Sigmoid colon (tissue), 7 donors: ENCODE measurements around the gene LDLRAD4. TPM values are rescaled to one million over a fixed set of nuclear protein-coding genes. Genes with fewer than 3 reads are reported as not detected.
A peak's percentile ranks its signal among the peaks of the same experiment; 100 is the strongest.

Experiments
- DNase-seq: peaks from one replicate; pipeline ENCODE4 v3.0.0-alpha.2; 2019
- H3K27ac ChIP-seq, 4 donors: fragments of 200-600 bp; sonication (generic); one replicate each; pipeline ENCODE4 v1.5.1; 2016 to 2019; ENCODE audit warnings: mild to moderate bottlenecking in 1 of 4
- H3K27me3 ChIP-seq, 3 donors: fragments of 200-600 bp; sonication (generic); one replicate each; pipeline ENCODE4 v1.5.1; 2019; ENCODE audit warnings: mild to moderate bottlenecking in 1 of 3
- H3K36me3 ChIP-seq, 4 donors: fragments of 200-600 bp; sonication (generic); one replicate each; pipeline ENCODE4 v1.5.1; 2016 to 2019
- H3K4me1 ChIP-seq, 4 donors: fragments of 200-600 bp; sonication (generic); one replicate each; pipeline ENCODE4 v1.5.1; 2017 to 2019
- H3K4me3 ChIP-seq, 4 donors: fragments of 200-600 bp; sonication (generic); one replicate each; pipeline ENCODE4 v1.5.1; 2017 to 2019; ENCODE audit warnings: mild to moderate bottlenecking in 2 of 4, moderate library complexity in 1 of 4
- H3K9me3 ChIP-seq, 4 donors: fragments of 200-600 bp in 3 of 4; sonication (generic) in 3 of 4; one replicate each; pipeline versions ENCODE4 v1.5.1 to v1.6.1; 2013 to 2019
- CTCF ChIP-seq, 4 experiments: fragments of 450-650 bp in 3 of 4; fragments of 200-600 bp in 1 of 4; IDR thresholded peaks; one replicate each; pipeline ENCODE4 v1.5.1; 2016 to 2019; ENCODE audit warnings: antibody characterized with exemption in 4 of 4, mild to moderate bottlenecking in 3 of 4, moderate library complexity in 2 of 4
- EP300 ChIP-seq, 4 donors: sonication (generic); formaldehyde crosslinking; IDR thresholded peaks; one replicate each; pipeline ENCODE4 v1.6.1; 2017; ENCODE audit warnings: antibody characterized with exemption in 4 of 4
- POLR2A ChIP-seq, 2 donors: fragments of 450-650 bp; IDR thresholded peaks; one replicate each; pipeline ENCODE4 v1.6.1; 2016; ENCODE audit warnings: antibody characterized with exemption in 2 of 2, mild to moderate bottlenecking in 2 of 2, moderate library complexity in 2 of 2
- POLR2AphosphoS5 ChIP-seq, 4 donors: sonication (generic); formaldehyde crosslinking; IDR thresholded peaks; one replicate each; pipeline ENCODE4 v1.6.1; 2017; ENCODE audit warnings: antibody characterized with exemption in 4 of 4
- WGBS, 2 donors: extraction: QIAGEN DNeasy Blood & Tissue Kit; methylation state at CpG; one replicate each; pipeline ENCODE4 v1.1.7; 2013; 5-methylcytosine and 5-hydroxymethylcytosine counted together
- intact Hi-C: fragments of 100-400 bp; cut with DNase I; formaldehyde crosslinking; loops from one replicate; pipeline ENCODE4 v1.15.1; 2023
- polyA plus RNA-seq, 3 donors: library from polyadenylated mRNA; stranded (reverse); fragments of 200-250 nt; gene quantifications; one replicate each; pipeline ENCODE4 v1.2.3, GENCODE V29; 2013
- total RNA-seq, 4 donors: library from RNA; depleted of rRNA; stranded (reverse); fragments of >200 nt; gene quantifications; one replicate each; pipeline ENCODE4 v1.1.0, GENCODE V29; 2016
- donor health status: healthy with polysubstance abuse.
- donor health status: Bipolar disorder and iron deficiency.
- donor health status: healthy.

Gene LDLRAD4
- total and polyA plus RNA-seq, 7 donors, result 1.2 to 28.2 (median 17.2) TPM

GRCh38 chr18:13382954-13383827 is 164.6 kb downstream of the LDLRAD4 start:
- no peaks in the 10 kb centered on the region for H3K27me3 ChIP-seq

GRCh38 chr18:13386891-13387801 is 168.6 kb downstream of the LDLRAD4 start:
- WGBS, 2 donors, result 94 to 95% methylated on average over 40 of the region's 40 CpGs
- Histone ChIP-seq H3K36me3 (peaks cover 0 to 8% (median 0%) of the 10 kb centered on the region in 4 donors), H3K4me1 (peaks cover 0 to 49% (median 20%) of the 10 kb centered on the region in 4 donors), H3K4me3 (no peak overlapping the region), H3K27me3 (no peaks in the 10 kb centered on the region), H3K27ac (peak overlapping the region in 1 of 4 donors; percentile 43), H3K9me3 (no peaks in the 10 kb centered on the region)
- intact Hi-C loops, result no loop called here
- DNase-seq, result peak; percentile 34
- no peak for TF ChIP-seq EP300 (IDR thresholded peaks at IDR 0.05)
- TF ChIP-seq CTCF (IDR thresholded peaks at IDR 0.05), result no peak
- TF ChIP-seq POLR2A (IDR thresholded peaks at IDR 0.05), result no peak
- TF ChIP-seq POLR2AphosphoS5 (IDR thresholded peaks at IDR 0.05), result no peak

More at GRCh38 chr18:13382954-13383827, 164.6 kb downstream of the LDLRAD4 start:
- peaks cover 0 to 57% (median 36%) of the 10 kb centered on the region in 4 donors for H3K4me1 ChIP-seq
- H3K9me3 ChIP-seq, result no peaks in the 10 kb centered on the region
- peak overlapping the region; percentile 66 to 86 (median 82) for H3K27ac ChIP-seq
- H3K4me3 ChIP-seq, result no peak overlapping the region
- peak; percentile 64 for DNase-seq
- peaks cover 0 to 8% (median 0%) of the 10 kb centered on the region in 4 donors for H3K36me3 ChIP-seq
- TF ChIP-seq POLR2A (IDR thresholded peaks at IDR 0.05) (no peak), EP300 (IDR thresholded peaks at IDR 0.05) (no peak), POLR2AphosphoS5 (IDR thresholded peaks at IDR 0.05) (no peak), CTCF (IDR thresholded peaks at IDR 0.05) (no peak)
- 89 to 90% methylated on average over 19 of the region's 19 CpGs for whole genome bisulfite sequencing, 2 donors
- intact Hi-C loops, result loop anchor here (5.0 kb wide), 2 partner anchors 121 to 149 kb away; no protein-coding TSS in a partner anchor

- Histone ChIP-seq H3K36me3 (peaks cover 0 to 8% (median 0%) of the 10 kb centered on the region in 4 donors), H3K4me1 (peaks cover 0 to 40% (median 12%) of the 10 kb centered on the region in 4 donors), H3K27me3 (no peaks in the 10 kb centered on the region), H3K4me3 (no peak overlapping the region), H3K9me3 (no peaks in the 10 kb centered on the region), H3K27ac (peak overlapping the region in 2 of 4 donors; percentile 43 to 48)
- 83 to 90% methylated on average over 13 of the region's 13 CpGs for WGBS, 2 donors
- intact Hi-C loops, result no loop called here
- DNase-seq, result peak; percentile 19
- TF ChIP-seq POLR2AphosphoS5 (IDR thresholded peaks at IDR 0.05) (no peak), EP300 (IDR thresholded peaks at IDR 0.05) (no peak), POLR2A (IDR thresholded peaks at IDR 0.05) (no peak), CTCF (IDR thresholded peaks at IDR 0.05) (no peak)
These were observed 169.4 kb downstream of the LDLRAD4 start for GRCh38 chr18:13387855-13388548.
